Esophagus squamous epithelium (tissue), 4 donors: Measurements from ENCODE around the gene PPP1R14B.

Source experiments
- CTCF ChIP-seq, 6 experiments: fragments of 450-650 bp in 4 of 6; fragments of 200-600 bp in 2 of 6; sonication (generic) in 2 of 6; IDR thresholded peaks; one replicate each; pipeline ENCODE4 v1.5.1; 2016 to 2019; ENCODE audit warnings: antibody characterized with exemption in 6 of 6, mild to moderate bottlenecking in 4 of 6, moderate library complexity in 4 of 6
- POLR2A ChIP-seq, 4 donors: fragments of 450-650 bp; IDR thresholded peaks; one replicate each; pipeline ENCODE4 v1.6.1; 2017; ENCODE audit warnings: antibody characterized with exemption in 4 of 4, mild to moderate bottlenecking in 4 of 4, moderate library complexity in 3 of 4

GRCh38 chr11:64233913-64234586 lies 12.7 kb downstream of the PPP1R14B start, which contains the start of gene VEGFB:
- TF ChIP-seq POLR2A (IDR thresholded peaks at IDR 0.05) (peak in 2 of 4 donors; percentile 27 to 58), CTCF (IDR thresholded peaks at IDR 0.05) (no peak)
